Keratinocyte (primary cell): Measurements from ENCODE around the gene KLRF1. TPM values are rescaled to one million over a fixed set of nuclear protein-coding genes. Genes with fewer than 3 reads are reported as not detected.

Experiments
- DNase-seq: peaks from one replicate; pipeline ENCODE4 v3.0.0-alpha.2; 2011; ENCODE audit warnings: low read depth, missing footprints, low spot score
- FAIRE-seq: peaks from 2 replicates; lab custom pipeline; 2011; peaks lifted over from hg19 to GRCh38; lab: Jason Lieb, UNC
- H2AFZ ChIP-seq: 2 replicates; pipeline ENCODE4 v1.6.0; 2012; ENCODE audit warnings: low read length, control low read depth, inconsistent platforms; ENCODE audit not compliant: control insufficient read depth
- H3K27ac ChIP-seq: 2 replicates; pipeline ENCODE4 v1.5.1; 2011; ENCODE audit warnings: low read length; ENCODE audit not compliant: control insufficient read depth, insufficient read depth
- H3K27me3 ChIP-seq: 3 replicates; pipeline ENCODE4 v1.6.0; 2011; ENCODE audit warnings: low read length; ENCODE audit not compliant: control insufficient read depth, insufficient read depth; ENCODE audit errors: extremely low read depth
- H3K36me3 ChIP-seq, 2 experiments: 2 replicates in 1 of 2; 3 replicates in 1 of 2; pipeline ENCODE4 v1.5.1; 2011; ENCODE audit warnings: low read length in 2 of 2, mild to moderate bottlenecking in 1 of 2; ENCODE audit not compliant: control insufficient read depth in 2 of 2, insufficient read depth in 2 of 2; ENCODE audit errors: extremely low read depth in 1 of 2
- H3K4me1 ChIP-seq: 3 replicates; pipeline ENCODE4 v1.5.1; 2011; ENCODE audit warnings: low read length; ENCODE audit not compliant: control insufficient read depth, insufficient read depth; ENCODE audit errors: extremely low read depth
- H3K4me2 ChIP-seq: 3 replicates; pipeline ENCODE4 v1.6.0; 2011; ENCODE audit warnings: low read depth, low read length; ENCODE audit not compliant: control insufficient read depth, insufficient read depth; ENCODE audit errors: extremely low read depth
- H3K4me3 ChIP-seq, 3 experiments: fragments of 200-600 bp in 1 of 3; sonication (generic) in 1 of 3; 2 replicates in 2 of 3; 3 replicates in 1 of 3; pipeline ENCODE4 v1.5.1; 2011 to 2016; ENCODE audit warnings: low read length in 3 of 3, mild to moderate bottlenecking in 3 of 3, control low read depth in 2 of 3, inconsistent platforms in 1 of 3, low read depth in 1 of 3, mixed read lengths in 1 of 3, mixed run types in 1 of 3, moderate library complexity in 1 of 3; ENCODE audit not compliant: control insufficient read depth in 2 of 3, insufficient read depth in 2 of 3; ENCODE audit errors: extremely low read depth in 1 of 3
- H3K79me2 ChIP-seq: 2 replicates; pipeline ENCODE4 v1.6.0; 2012; ENCODE audit warnings: low read length; ENCODE audit not compliant: control insufficient read depth, insufficient read depth
- H3K9ac ChIP-seq: 3 replicates; pipeline ENCODE4 v1.6.0; 2011; ENCODE audit warnings: low read length; ENCODE audit not compliant: control insufficient read depth, insufficient read depth; ENCODE audit errors: extremely low read depth
- H3K9me1 ChIP-seq: 3 replicates; pipeline ENCODE4 v1.6.0; 2011; ENCODE audit warnings: low read length; ENCODE audit not compliant: control insufficient read depth, insufficient read depth; ENCODE audit errors: extremely low read depth
- H3K9me3 ChIP-seq: 2 replicates; pipeline ENCODE4 v1.5.1; 2012; ENCODE audit warnings: low read depth, low read length; ENCODE audit not compliant: control insufficient read depth
- H4K20me1 ChIP-seq: 3 replicates; pipeline ENCODE4 v1.6.0; 2011; ENCODE audit warnings: low read length; ENCODE audit not compliant: control insufficient read depth, insufficient read depth; ENCODE audit errors: extremely low read depth
- EZH2 ChIP-seq: IDR thresholded peaks from one replicate; pipeline ENCODE4 v1.6.1; 2012; ENCODE audit warnings: inconsistent platforms, mild to moderate bottlenecking, low read length, moderate library complexity
- dilution Hi-C: fragments of 300-500 bp; cut with MboI; formaldehyde crosslinking; loops from one replicate; pipeline ENCODE4 v1.7.0; 2020; ENCODE audit warnings: low sequenced_read_pairs; ENCODE audit not compliant: extremely low pct_ligation_motif_present
- polyA plus RNA-seq, 5 experiments: library from polyadenylated mRNA; depleted of rRNA in 3 of 5; stranded (reverse) in 3 of 5; stranded (forward) in 1 of 5; unstranded in 1 of 5; fragments of >200 nt; gene quantifications; 1 replicate in 1 of 5; 2 replicates in 3 of 5; 3 replicates in 1 of 5; pipeline versions ENCODE4 v1.2.1 to v1.2.3, GENCODE V29; 2011 to 2012; ENCODE audit warnings: missing spikeins in 2 of 5, low read depth in 1 of 5, low replicate concordance in 1 of 5
- TF ChIP-seq, protein P1 (sequence below), 3 experiments: IDR thresholded peaks in 1 of 3; conservative IDR thresholded peaks in 1 of 3; optimal IDR thresholded peaks in 1 of 3; 2 replicates in 2 of 3; 3 replicates in 1 of 3; pipeline versions ENCODE3 to v1.5.1; 2011; ENCODE audit warnings: low read length in 3 of 3, mild to moderate bottlenecking in 3 of 3, moderate library complexity in 2 of 3, control low read depth in 1 of 3, inconsistent platforms in 1 of 3; ENCODE audit not compliant: insufficient read depth in 2 of 3; ENCODE audit errors: extremely low read depth in 1 of 3

Gene KLRF1
- polyA plus RNA-seq, 1 donor (not counting 4 experiments of a cell fraction or from before 2014, with no cell fraction given): 0.12 TPM

DNA sequence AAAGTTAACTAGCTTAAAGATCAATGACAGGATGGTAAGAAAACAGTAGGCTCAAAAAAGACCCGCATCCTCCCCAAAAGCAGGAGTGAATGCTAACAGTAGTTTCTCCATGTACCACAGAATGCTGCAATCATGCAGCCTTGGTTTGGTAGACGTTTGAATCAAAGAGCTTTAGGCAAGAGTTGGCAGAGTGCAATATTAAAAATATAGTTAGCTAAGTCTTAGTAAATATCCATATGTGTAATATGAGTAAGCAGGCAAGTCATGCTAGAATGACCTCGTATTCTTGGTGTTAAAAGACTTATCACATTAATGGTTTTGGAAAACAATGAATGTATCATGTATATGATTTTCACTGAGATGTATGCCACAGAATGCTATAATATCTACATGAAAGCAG lies 18.8 kb upstream of the KLRF1 start:
- no peaks in the 10 kb centered on the region for H3K9me1 ChIP-seq
- no peak overlapping the region for H3K9ac ChIP-seq
- FAIRE-seq: no peak

DNA sequence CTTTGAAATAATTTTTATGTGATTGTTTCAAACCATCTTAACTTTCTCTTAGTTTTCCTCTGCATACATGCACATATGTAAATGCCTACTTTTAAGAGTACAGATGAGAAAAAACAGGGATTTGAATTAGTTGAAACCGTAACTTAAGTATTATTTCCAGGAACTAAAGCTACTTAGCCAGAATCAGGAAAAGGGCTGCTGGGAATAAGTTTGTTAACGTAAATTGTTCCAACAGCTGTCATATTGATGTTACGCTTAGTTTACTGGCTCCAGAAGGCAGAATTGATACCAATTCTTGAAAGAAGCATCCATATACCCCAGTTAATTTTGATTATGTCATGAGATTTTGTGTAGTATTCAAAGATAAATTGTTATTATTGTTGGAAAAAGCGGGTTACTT lies 17.9 kb upstream of the KLRF1 start:
- dilution Hi-C loops: no loop called here
- FAIRE-seq: no peak

More for the DNA sequence above, 18.8 kb upstream of the KLRF1 start:
- Histone ChIP-seq H3K9me3 (no peaks in the 10 kb centered on the region), H3K4me3 (no peak overlapping the region), H3K36me3 (no peaks in the 10 kb centered on the region), H3K27me3 (peaks cover under 1% of the 10 kb centered on the region), H3K4me1 (no peaks in the 10 kb centered on the region), H3K79me2 (no peaks in the 10 kb centered on the region), H4K20me1 (no peaks in the 10 kb centered on the region), H3K4me2 (no peak overlapping the region), H3K27ac (no peak overlapping the region), H2AFZ (no peak overlapping the region)
- dilution Hi-C loops: no loop called here
- TF ChIP-seq, protein P1, sequence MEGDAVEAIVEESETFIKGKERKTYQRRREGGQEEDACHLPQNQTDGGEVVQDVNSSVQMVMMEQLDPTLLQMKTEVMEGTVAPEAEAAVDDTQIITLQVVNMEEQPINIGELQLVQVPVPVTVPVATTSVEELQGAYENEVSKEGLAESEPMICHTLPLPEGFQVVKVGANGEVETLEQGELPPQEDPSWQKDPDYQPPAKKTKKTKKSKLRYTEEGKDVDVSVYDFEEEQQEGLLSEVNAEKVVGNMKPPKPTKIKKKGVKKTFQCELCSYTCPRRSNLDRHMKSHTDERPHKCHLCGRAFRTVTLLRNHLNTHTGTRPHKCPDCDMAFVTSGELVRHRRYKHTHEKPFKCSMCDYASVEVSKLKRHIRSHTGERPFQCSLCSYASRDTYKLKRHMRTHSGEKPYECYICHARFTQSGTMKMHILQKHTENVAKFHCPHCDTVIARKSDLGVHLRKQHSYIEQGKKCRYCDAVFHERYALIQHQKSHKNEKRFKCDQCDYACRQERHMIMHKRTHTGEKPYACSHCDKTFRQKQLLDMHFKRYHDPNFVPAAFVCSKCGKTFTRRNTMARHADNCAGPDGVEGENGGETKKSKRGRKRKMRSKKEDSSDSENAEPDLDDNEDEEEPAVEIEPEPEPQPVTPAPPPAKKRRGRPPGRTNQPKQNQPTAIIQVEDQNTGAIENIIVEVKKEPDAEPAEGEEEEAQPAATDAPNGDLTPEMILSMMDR (optimal IDR thresholded peaks at IDR 0.05 in 1 of 3, IDR thresholded peaks at IDR 0.05 in 1 of 3, conservative IDR thresholded peaks at IDR 0.05 in 1 of 3; ENCODE audit: extremely low read depth in 1 of 3, insufficient read depth in 2 of 3, low read length in 3 of 3): no peak
- no peak for TF ChIP-seq EZH2
- DNase-seq: no peak

More for the DNA sequence above, 17.9 kb upstream of the KLRF1 start:
- Histone ChIP-seq H4K20me1 (no peaks in the 10 kb centered on the region), H3K9me1 (no peaks in the 10 kb centered on the region), H3K9ac (no peak overlapping the region), H3K9me3 (no peaks in the 10 kb centered on the region), H3K79me2 (no peaks in the 10 kb centered on the region), H3K27ac (no peak overlapping the region), H3K27me3 (peaks cover 5% of the 10 kb centered on the region), H2AFZ (no peak overlapping the region), H3K4me1 (no peaks in the 10 kb centered on the region), H3K36me3 (no peaks in the 10 kb centered on the region), H3K4me2 (no peak overlapping the region), H3K4me3 (no peak overlapping the region)
- TF ChIP-seq, protein P1 (optimal IDR thresholded peaks at IDR 0.05 in 1 of 3, IDR thresholded peaks at IDR 0.05 in 1 of 3, conservative IDR thresholded peaks at IDR 0.05 in 1 of 3; ENCODE audit: extremely low read depth in 1 of 3, insufficient read depth in 2 of 3, low read length in 3 of 3): no peak
- no peak for TF ChIP-seq EZH2
- no peak for DNase-seq
